SU-DHL-6 (cell line): ENCODE measurements around the gene NKX2-2.

Experiments used
- EZH2phosphoT487 ChIP-seq: fragments of 200-600 bp; sonication (generic), shearing (Covaris generic); conservative IDR thresholded peaks from 2 replicates; pipeline ENCODE4 v1.6.1; 2018; ENCODE audit warnings: mild to moderate bottlenecking, antibody characterized with exemption, low read length, moderate library complexity, mixed read lengths
- TF ChIP-seq, protein P1 (sequence below): fragments of 200-600 bp; sonication (generic); IDR thresholded peaks from one replicate; pipeline ENCODE4 v1.5.1; 2017; ENCODE audit warnings: antibody characterized with exemption, mild to moderate bottlenecking, low read length, moderate library complexity; ENCODE audit not compliant: insufficient read depth, poor library complexity, severe bottlenecking

- TF ChIP-seq, protein P1, sequence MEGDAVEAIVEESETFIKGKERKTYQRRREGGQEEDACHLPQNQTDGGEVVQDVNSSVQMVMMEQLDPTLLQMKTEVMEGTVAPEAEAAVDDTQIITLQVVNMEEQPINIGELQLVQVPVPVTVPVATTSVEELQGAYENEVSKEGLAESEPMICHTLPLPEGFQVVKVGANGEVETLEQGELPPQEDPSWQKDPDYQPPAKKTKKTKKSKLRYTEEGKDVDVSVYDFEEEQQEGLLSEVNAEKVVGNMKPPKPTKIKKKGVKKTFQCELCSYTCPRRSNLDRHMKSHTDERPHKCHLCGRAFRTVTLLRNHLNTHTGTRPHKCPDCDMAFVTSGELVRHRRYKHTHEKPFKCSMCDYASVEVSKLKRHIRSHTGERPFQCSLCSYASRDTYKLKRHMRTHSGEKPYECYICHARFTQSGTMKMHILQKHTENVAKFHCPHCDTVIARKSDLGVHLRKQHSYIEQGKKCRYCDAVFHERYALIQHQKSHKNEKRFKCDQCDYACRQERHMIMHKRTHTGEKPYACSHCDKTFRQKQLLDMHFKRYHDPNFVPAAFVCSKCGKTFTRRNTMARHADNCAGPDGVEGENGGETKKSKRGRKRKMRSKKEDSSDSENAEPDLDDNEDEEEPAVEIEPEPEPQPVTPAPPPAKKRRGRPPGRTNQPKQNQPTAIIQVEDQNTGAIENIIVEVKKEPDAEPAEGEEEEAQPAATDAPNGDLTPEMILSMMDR: no peak
- TF ChIP-seq EZH2phosphoT487: no peak
Measured at GRCh38 chr20:21557241-21558020, 43.6 kb upstream of the NKX2-2 start.
